SKM-1 treated with dmso at 0.1 percent for 144 hours (cell line): ENCODE measurements around the gene ASB17.
"Not testable (repeated sequence)": the region's sequence is repeated elsewhere in the genome, so short reads cannot be mapped to it uniquely, and the experiment has no call there.

Source experiments
- DNase-seq: peaks from one replicate; lab custom pipeline; 2025; ENCODE audit not compliant: unreplicated experiment; lab: John Stamatoyannopoulos, UW

Gene ASB17

DNA sequence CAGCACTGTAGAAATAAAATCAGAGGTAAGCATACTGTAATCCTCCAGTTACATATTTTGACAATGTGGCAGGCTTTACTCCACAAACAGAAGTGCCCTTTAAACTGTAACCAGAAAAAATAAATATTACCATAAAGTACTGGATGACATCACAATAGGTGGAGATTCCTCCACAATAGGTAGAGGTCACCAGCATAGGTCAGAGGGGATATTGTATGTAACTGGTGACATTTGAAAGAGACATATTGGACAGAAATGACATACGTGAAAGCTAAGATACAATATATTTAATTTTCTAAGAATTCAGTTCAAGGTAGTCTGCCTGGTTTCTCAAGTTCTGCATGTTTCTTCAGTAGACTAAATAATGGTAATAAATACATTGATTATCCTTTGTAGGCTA lies at the start of gene ASB17:
ASB17 (minus strand) TSS at position 101 of the 400 bp plus-strand sequence. CDS start 113 bp downstream, outside the sequence.
- no peak for DNase-seq

GRCh38 chr1:75980972-75981897 lies 49.0 kb upstream of the ASB17 start:
- no peak for DNase-seq

DNA sequence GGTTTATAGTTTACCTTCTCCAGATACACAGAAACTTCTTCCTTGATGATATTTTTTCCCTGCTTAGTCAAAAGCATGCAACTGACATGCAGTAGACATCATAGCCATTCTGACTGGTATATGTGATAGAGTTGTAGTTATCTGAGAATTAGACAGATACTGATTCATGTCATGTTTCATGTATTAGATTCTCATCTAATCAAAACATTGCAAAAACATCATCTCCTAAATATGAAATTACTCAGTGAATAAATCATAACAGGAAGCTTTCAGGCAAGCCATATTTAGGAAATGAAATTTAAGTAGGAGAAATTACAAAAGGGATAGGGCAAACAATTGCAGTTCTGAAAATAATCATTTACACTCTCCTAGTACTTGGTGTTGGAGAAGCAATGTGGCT lies 38.4 kb upstream of the ASB17 start:
- DNase-seq: no peak

- DNase-seq: no peak
Observed at GRCh38 chr1:75969550-75969949, 37.3 kb upstream of the ASB17 start.

DNA sequence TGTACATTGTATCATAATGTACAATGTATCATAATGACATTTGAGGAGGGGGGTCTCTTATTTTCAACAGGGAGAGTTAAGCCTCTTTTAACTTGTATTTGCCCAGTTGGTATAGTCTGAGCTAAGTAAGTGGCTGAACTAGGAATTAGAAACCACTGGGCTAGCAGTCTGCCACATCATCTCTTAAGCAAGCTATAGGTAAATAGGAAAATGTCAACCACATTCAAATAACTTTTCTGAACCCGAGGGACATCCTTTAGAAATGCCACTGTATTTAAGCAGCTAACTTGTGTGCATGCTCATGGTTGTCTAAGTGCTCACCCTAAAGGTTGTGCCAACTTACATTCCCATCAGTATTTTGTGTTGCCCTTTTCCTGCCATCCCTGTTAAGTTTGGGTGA lies 35.5 kb upstream of the ASB17 start:
- DNase-seq: no peak

GRCh38 chr1:75964760-75965408 lies 32.7 kb upstream of the ASB17 start:
- no peak for DNase-seq

DNA sequence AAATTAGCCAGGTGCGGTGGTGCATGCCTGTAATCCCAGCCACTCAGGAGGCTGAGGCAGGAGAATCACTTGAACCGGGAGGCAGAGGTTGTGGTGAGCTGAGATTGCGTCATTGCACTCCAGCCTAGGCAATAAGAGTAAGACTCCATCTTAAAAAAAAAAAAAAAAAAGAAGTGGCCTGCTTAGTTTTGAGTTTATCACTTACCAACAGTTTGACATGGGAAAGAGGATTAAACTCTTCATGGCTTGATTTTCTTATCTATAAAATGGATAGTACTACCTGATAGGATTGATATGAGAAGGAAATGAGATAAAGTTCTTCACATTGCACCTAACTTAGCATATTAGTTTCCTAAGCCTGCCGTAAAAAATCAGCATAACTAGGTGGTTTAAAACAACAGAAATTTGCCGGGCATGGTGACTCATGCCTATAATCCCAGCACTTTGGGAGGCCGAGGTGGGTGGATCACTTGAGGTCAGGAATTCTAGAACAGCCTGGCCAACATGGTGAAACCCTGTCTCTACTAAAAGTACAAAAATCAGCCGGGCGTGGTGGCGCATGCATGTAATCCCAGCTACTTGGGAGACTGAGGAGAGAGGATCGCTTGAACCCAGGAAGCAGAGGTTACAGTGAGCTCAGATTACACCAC lies 32.0 kb upstream of the ASB17 start:
- DNase-seq: not testable (repeated sequence)

DNA sequence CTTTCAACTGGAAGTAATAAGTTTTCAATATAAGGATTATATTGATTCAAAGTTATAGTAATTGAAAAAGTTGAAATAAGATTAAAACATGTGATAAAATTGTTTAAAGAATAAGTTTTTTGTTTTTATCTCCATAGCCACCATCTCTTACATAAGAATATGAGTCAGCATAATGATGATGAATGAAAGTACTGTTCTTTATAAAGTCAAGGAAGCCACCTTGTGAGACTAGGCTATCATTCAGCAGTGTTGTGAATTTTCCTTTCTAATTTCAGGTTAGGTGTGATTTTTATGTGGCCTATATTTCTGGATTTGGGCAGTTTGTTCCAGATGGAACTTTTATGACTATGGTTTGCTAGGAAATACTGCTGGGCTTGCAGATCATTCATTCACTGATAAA lies 22.4 kb upstream of the ASB17 start:
- no peak for DNase-seq

DNA sequence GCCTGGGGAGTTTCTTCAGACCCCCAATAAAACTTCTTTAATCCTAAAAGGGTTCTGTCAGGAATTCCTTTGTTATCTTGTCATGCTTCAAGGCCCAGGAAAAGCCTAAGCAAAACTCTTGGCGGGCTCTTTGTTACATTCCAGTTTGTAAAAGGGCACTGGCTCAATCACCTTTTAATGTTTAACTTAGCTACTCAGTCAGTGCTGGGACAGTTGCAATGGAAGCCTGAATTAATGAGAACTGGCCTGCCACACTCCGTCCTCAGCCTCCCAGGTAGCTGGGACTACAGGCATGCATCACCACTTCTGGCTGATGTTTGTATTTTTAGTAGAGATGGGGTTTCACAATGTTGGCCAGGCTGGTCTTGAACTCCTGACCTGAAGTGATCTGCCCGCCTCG lies 21.3 kb upstream of the ASB17 start:
- DNase-seq: no peak

DNA sequence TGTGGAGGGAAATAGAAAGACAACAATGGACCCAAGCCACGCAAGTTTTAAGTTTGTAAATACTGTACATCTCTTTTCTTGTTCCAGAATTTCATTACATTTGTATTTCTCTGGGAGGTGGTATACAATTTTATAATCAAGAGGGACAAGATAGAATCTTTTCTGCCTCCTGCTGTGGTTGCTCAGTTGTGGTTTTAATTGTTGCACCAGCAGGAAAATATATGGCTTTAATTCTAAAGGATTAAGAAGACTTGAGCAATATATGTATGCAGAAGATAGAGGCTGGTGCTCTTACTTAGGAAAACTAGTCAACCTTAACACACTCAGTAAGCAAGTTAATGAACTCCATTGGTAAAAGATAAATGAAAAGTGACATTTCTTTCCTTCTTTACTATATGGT lies 19.8 kb upstream of the ASB17 start:
- no peak for DNase-seq

DNA sequence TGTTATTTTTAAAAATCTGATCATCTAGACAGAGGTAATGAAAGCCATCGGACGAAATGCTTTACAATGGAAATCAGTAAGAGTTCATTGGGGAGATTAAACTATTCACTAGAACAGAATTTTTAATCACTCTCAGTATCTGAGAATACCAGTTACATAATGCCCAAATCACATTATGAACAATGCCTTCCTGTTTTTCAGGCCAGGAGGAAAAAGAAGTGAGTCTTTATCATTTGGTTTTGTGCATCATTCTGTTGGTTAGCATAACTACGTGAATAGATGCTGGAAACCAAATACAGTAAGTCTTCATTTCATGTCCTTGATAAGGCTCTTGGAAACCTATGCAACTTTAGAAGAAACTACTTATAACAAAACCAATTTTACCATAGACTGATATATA lies 18.0 kb upstream of the ASB17 start:
- no peak for DNase-seq

DNA sequence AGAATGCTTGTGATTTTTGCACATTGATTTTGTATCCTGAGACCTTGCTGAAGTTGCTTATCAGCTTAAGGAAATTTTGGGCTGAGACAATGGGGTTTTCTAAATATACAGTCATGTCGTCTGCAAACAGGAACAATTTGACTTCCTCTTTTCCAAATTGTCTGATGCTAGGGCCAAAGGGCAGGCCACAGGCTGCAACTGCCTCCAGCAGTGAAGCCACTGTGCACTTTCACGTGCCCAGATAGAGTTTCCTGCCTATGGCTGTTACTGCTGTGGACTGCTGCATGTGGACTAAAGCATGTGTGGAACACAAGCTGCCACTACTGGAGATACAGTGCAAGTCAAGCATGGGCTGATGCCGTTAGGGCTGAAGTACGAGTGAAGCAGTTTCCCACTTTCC lies 10.8 kb upstream of the ASB17 start:
- peak; percentile 63 for DNase-seq

GRCh38 chr1:75937034-75937433 lies 4.8 kb upstream of the ASB17 start:
- no peak for DNase-seq

- no peak for DNase-seq
Observed at GRCh38 chr1:75922698-75923097, 9.5 kb downstream of the ASB17 start.

DNA sequence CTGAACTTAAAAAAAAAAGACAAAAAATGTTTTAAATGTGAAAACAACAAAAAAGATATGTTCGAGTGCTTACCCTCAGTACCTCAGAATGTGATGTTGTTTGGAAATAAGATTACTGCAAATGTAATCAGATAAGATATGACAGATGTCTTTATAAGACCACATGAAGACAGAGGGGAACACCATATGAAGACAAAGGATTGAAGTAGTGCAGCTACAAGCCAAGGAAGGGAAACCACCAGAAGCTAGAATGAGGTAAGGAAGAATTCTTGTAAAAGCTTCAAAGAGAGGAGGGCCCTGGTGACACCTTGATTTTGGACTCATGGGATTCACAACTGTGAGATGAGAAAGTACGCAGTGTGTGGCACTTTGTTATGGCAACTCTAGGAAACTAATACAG lies 15.4 kb downstream of the ASB17 start:
- no peak for DNase-seq

DNA sequence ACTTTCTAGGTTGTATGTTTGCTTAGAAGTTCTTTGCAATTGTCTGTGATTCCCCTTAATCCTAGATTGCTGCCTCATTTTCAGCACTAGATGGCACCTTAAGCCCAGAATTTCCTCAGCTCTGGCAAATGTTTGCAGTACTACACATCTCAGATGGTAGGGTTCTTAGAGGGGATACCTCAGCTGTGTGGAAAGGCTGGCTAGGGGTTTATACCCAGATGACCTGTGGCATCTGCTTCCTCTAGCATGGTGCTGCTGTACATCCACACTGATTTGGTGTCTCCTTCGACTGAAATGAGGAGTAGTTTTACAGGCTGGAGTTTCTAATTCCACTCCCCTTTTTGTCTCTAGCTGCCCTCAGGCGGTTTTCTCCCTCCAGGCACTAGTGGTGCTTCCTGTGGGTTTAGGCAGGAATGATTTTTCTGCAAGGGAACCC lies 23.5 kb downstream of the ASB17 start:
- peak; percentile 17 for DNase-seq

DNA sequence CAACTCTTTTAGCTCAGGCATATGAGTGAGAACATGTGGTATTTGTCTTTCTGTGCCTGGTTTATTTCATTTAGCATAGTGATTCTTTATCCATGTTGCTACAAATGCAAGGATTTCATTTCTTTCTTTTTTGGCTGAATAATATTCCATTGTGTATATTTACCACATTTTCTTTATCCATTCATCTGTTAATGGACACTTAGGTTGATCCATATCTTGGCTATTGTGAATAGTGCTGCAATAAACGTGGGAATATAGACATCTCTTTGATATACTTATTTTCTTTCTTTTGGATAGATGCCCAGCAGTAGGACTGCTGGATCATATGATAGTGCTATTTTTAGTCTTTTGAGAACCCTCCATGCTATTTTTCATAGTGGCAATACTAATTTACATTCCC lies 30.8 kb downstream of the ASB17 start:
- no peak for DNase-seq

DNA sequence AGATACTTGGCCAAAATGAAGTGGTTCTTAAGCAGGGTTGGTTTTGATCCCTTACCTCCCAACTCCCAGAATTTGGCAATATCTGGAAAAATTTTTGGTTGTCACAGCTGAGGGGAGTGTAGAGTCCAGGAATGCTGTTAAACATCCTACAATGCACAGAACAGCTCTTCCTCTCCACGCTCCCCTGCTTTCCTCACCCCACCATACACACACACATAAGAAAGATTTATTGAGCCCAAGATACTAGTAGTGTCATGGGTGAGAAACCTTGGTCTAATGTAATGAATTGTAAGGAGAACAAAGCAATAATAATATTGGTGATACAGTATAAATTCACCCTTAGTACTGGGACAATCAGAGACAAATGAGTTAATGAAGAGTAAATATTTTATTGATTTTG lies 47.8 kb downstream of the ASB17 start:
- no peak for DNase-seq

DNA sequence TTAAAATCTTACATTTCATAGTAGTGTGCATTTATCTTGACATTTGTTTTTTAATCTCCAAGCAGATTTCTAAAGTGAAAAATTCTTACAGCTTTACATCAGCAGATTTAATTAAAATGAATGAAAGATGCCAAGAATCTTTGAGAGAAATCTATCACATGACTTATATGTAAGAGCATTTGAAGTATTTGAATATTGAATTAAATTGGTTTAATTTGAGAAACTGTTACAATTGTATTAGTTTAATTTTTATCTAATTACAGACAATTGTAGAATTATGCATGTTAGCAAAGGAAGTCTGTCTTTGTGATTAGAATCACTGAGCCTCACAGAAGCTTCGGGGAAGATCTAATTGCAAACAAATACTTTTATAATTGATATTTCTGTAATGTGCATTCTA lies 52.2 kb downstream of the ASB17 start:
- no peak for DNase-seq

DNA sequence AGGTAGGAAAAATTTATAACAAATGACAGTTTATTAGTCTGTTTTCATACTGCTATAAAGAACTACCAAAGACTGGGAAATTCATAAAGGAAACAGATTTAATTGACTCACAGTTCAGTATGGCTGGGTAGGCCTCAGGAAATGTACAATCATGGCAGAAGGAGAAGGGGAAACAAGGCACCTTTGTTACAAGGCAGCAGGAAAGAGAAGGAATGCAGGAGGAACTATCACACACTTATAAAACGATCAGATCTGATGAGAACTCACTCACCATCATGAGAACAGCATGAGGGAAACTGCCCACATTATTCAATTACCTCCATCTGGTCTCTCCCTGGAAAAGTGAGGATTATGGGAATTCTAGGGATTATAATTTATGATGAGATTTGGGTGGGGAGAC lies 61.3 kb downstream of the ASB17 start:
- DNase-seq: no peak
